Common myeloid progenitor, CD34-positive (primary cell): ENCODE measurements around the gene KCNN3.

ENCODE experiments used
- CTCF ChIA-PET: fragments of 350-600 bp; sonication (Branson Sonifier 250); formaldehyde crosslinking; loops from one replicate; lab custom pipeline; 2021; ENCODE audit warnings: antibody characterized with exemption; lab: Charles Lee
- POLR2A ChIA-PET: fragments of 350-600 bp; sonication (Branson Sonifier 250); formaldehyde crosslinking; loops from one replicate; lab custom pipeline; 2021; ENCODE audit warnings: antibody characterized with exemption; lab: Charles Lee
- DNase-seq, 3 donors: peaks; one replicate each; pipeline versions ENCODE4 v3.0.0 to v3.0.0-alpha.2; 2013
- H3K27ac ChIP-seq, 2 experiments: 1 replicate in 1 of 2; 2 replicates in 1 of 2; pipeline ENCODE4 v1.7.0; 2013; ENCODE audit warnings: inconsistent platforms in 2 of 2, low read length in 2 of 2, mild to moderate bottlenecking in 2 of 2, low read depth in 1 of 2, moderate library complexity in 1 of 2; ENCODE audit not compliant: severe bottlenecking in 2 of 2, insufficient read depth in 1 of 2, poor library complexity in 1 of 2
- H3K27me3 ChIP-seq, 5 experiments: replicated peaks in 2 of 5; 1 replicate in 3 of 5; 2 replicates in 2 of 5; pipeline versions ENCODE4 v1.6.1 to v1.7.0; 2013; ENCODE audit warnings: low read length in 4 of 5, mild to moderate bottlenecking in 2 of 5, moderate library complexity in 2 of 5, inconsistent platforms in 1 of 5; ENCODE audit not compliant: insufficient read depth in 5 of 5, control insufficient read depth in 4 of 5
- H3K36me3 ChIP-seq, 4 experiments: 1 replicate in 2 of 4; 2 replicates in 2 of 4; pipeline versions ENCODE4 v1.6.1 to v1.7.0; 2013; ENCODE audit warnings: low read length in 3 of 4, control low read depth in 1 of 4, mild to moderate bottlenecking in 1 of 4; ENCODE audit not compliant: control insufficient read depth in 4 of 4, insufficient read depth in 4 of 4
- H3K4me1 ChIP-seq, 4 experiments: 1 replicate in 3 of 4; 2 replicates in 1 of 4; pipeline versions ENCODE4 v1.6.1 to v1.7.1; 2013; ENCODE audit warnings: low read length in 3 of 4, mild to moderate bottlenecking in 3 of 4, control low read depth in 1 of 4, inconsistent platforms in 1 of 4, moderate library complexity in 1 of 4; ENCODE audit not compliant: control insufficient read depth in 4 of 4, insufficient read depth in 4 of 4; ENCODE audit errors: control extremely low read depth in 1 of 4
- H3K4me3 ChIP-seq, 7 experiments: 1 replicate in 4 of 7; 2 replicates in 3 of 7; pipeline versions ENCODE4 v1.5.1 to v1.7.0; 2013; ENCODE audit warnings: mild to moderate bottlenecking in 7 of 7, low read length in 6 of 7, moderate library complexity in 6 of 7, inconsistent platforms in 2 of 7, low read depth in 2 of 7, control low read depth in 1 of 7; ENCODE audit not compliant: insufficient read depth in 4 of 7, control insufficient read depth in 1 of 7; ENCODE audit errors: extremely low read depth in 1 of 7
- H3K9me3 ChIP-seq, 5 experiments: 1 replicate in 4 of 5; 2 replicates in 1 of 5; pipeline versions ENCODE4 v1.6.1 to v1.7.1; 2013; ENCODE audit warnings: low read length in 4 of 5, mild to moderate bottlenecking in 2 of 5, inconsistent platforms in 1 of 5, low read depth in 1 of 5, moderate library complexity in 1 of 5; ENCODE audit not compliant: control insufficient read depth in 4 of 5, insufficient read depth in 2 of 5; ENCODE audit errors: control extremely low read depth in 1 of 5
- WGBS: methylation state at CpG from one replicate; pipeline ENCODE4 v1.1.5; 2013; ENCODE audit not compliant: insufficient coverage; 5-methylcytosine and 5-hydroxymethylcytosine counted together

KCNN3 gene

GRCh38 chr1:154669464-154670282, 200.4 kb downstream of the KCNN3 start:
- ChIA-PET CTCF (interaction anchor here (0.6 to 4.0 kb wide), 35 partner anchors 9 to 392 kb away, joined by 3 to 15 read pairs (median 4); partner anchors contain the start of gene KCNN3), POLR2A (interaction anchor here (0.8 to 0.9 kb wide), 2 partner anchors 91 to 286 kb away, joined by 3 read pairs; no protein-coding TSS in a partner anchor)
- Histone ChIP-seq H3K4me3 (no peak overlapping the region), H3K4me1 (no peaks in the 10 kb centered on the region), H3K36me3 (no peaks in the 10 kb centered on the region), H3K27me3 (no peaks in the 10 kb centered on the region), H3K27ac (no peak overlapping the region), H3K9me3 (no peaks in the 10 kb centered on the region)
- WGBS, result 72% methylated on average over 8 of the region's 9 CpGs
- peak; percentile 87 to 91 (median 89) for DNase-seq

- Histone ChIP-seq H3K27me3 (no peaks in the 10 kb centered on the region), H3K9me3 (no peaks in the 10 kb centered on the region), H3K4me1 (peaks cover 0 to 5% (median 1%) of the 10 kb centered on the region in 4 experiments), H3K27ac (no peak overlapping the region), H3K36me3 (no peaks in the 10 kb centered on the region), H3K4me3 (no peak overlapping the region)
- POLR2A ChIA-PET, result no interaction called here
- CTCF ChIA-PET, result interaction anchor here (0.9 to 4.0 kb wide), 4 partner anchors 12 to 212 kb away, joined by 3 to 15 read pairs (median 3); no protein-coding TSS in a partner anchor
- no peak for DNase-seq
- 98% methylated on average over 6 of the region's 7 CpGs for WGBS
These were observed 203.9 kb downstream of the KCNN3 start for GRCh38 chr1:154666051-154666790.

- POLR2A ChIA-PET, result interaction anchor here (0.6 kb wide), 1 partner anchor 9 kb away, joined by 3 read pairs; no protein-coding TSS in a partner anchor
- CTCF ChIA-PET, result interaction anchor here (1.0 to 1.8 kb wide), 5 partner anchors 33 to 396 kb away, joined by 3 to 4 read pairs (median 4); no protein-coding TSS in a partner anchor
- 94% methylated on average over 2 of the region's 3 CpGs for WGBS
These were observed 205.6 kb downstream of the KCNN3 start for GRCh38 chr1:154664331-154665002.

GRCh38 chr1:154663471-154664060, 206.5 kb downstream of the KCNN3 start:
- H3K9me3 ChIP-seq, result no peaks in the 10 kb centered on the region
- ChIA-PET CTCF (interaction anchor here (0.6 to 2.3 kb wide), 7 partner anchors 23 to 397 kb away, joined by 3 to 7 read pairs (median 4); no protein-coding TSS in a partner anchor), POLR2A (no interaction called here)
- peaks cover 0 to 5% (median 1%) of the 10 kb centered on the region in 4 experiments for H3K4me1 ChIP-seq
- no peaks in the 10 kb centered on the region for H3K27me3 ChIP-seq
- WGBS, result 21% methylated on average over 2 of the region's 2 CpGs
- H3K27ac ChIP-seq, result peak overlapping the region in 1 of 2 experiments; percentile 26
- no peaks in the 10 kb centered on the region for H3K36me3 ChIP-seq
- peak in 2 of 3 donors; percentile 30 to 61 for DNase-seq
- H3K4me3 ChIP-seq, result no peak overlapping the region

More at GRCh38 chr1:154664331-154665002, 205.6 kb downstream of the KCNN3 start:
- Histone ChIP-seq H3K36me3 (no peaks in the 10 kb centered on the region), H3K4me3 (no peak overlapping the region), H3K27ac (no peak overlapping the region), H3K27me3 (no peaks in the 10 kb centered on the region), H3K9me3 (no peaks in the 10 kb centered on the region), H3K4me1 (peaks cover 0 to 5% (median 1%) of the 10 kb centered on the region in 4 experiments)
- DNase-seq, result no peak

- Histone ChIP-seq H3K4me1 (peaks cover 0 to 8% (median 2%) of the 10 kb centered on the region in 4 experiments), H3K9me3 (no peaks in the 10 kb centered on the region), H3K27ac (no peak overlapping the region), H3K4me3 (no peak overlapping the region), H3K36me3 (no peaks in the 10 kb centered on the region), H3K27me3 (no peaks in the 10 kb centered on the region)
- POLR2A ChIA-PET, result no interaction called here
- 93% methylated on average over 2 of the region's 2 CpGs for WGBS
- DNase-seq, result no peak
- CTCF ChIA-PET, result no interaction called here
These were observed 209.0 kb downstream of the KCNN3 start for GRCh38 chr1:154661110-154661509.

- DNase-seq, result no peak
- ChIA-PET POLR2A (no interaction called here), CTCF (interaction anchor here (0.8 to 1.0 kb wide), 2 partner anchors 10 to 22 kb away, joined by 4 to 5 read pairs; no protein-coding TSS in a partner anchor)
- no peaks in the 10 kb centered on the region for H3K27me3 ChIP-seq
- peaks cover 0 to 8% (median 2%) of the 10 kb centered on the region in 4 experiments for H3K4me1 ChIP-seq
- no peaks in the 10 kb centered on the region for H3K9me3 ChIP-seq
- H3K4me3 ChIP-seq, result no peak overlapping the region
- no peaks in the 10 kb centered on the region for H3K36me3 ChIP-seq
- WGBS, result 100% methylated on average over 1 of the region's 3 CpGs
- no peak overlapping the region for H3K27ac ChIP-seq
These were observed 210.1 kb downstream of the KCNN3 start for GRCh38 chr1:154659823-154660592.
